ENCODE data around the gene EDN1.
"Not testable (repeated sequence)": the region's sequence is repeated elsewhere in the genome, so short reads cannot be mapped to it uniquely, and the experiment has no call there.

The EDN1 gene

GRCh38 chr6:12328701-12329100 lies 38.5 kb downstream of the EDN1 start:
- no peak for DNase-seq

DNA sequence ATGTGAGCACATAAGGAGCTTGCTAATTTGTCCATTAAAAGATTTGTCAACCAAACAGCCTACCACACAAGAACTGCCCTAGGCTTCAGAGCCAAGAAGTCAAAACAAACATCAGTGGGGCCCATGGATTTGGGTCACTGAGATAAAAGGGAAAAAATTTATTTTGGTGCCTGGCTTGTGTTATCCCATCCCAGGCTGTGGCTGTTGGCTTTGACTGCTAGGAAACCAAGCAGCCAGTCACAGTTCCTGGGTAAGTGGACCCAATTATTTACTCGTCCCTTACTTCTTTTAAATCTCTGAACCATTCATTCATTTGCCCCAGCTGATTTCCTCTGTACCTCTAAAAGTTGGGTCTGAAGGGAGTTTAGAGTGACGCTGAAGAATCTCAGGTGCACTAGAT lies 41.3 kb downstream of the EDN1 start:
- no peak for DNase-seq

DNA sequence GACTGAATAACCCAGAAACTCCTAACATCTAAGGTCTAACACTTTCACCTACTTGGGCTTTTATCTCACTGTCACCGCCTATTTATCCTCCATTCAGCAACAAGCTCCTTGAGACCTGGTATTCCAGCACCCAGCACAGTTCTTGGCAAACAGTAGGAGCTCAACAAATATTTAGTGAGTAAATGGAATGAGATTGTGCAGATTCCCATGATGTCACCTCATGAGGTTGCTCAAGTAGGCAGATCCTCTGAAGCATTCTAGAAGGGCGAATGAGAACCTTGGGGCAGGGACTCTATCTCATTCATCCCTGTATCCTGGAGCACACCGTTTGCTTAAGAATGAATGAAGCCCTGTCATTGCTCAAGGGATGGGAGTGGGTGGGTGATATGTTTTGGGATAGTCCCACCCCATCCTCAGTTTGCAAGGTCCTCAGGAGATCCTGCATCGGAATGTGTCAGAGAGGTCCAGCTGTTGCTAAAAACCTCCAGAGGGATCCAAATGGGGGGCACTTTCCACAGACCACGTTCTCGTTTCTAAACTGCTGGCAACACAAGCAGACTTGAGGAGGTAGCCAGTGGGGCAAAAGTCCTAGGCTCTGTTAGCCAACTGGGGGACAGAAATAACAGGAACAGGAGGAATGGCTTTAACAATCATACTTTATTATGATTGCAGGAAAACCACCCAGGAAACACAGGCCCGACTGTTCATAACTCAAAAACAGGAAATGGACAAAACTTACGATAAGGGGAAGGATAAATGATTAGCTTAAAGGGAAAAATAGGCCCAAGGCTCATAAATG lies 42.0 kb downstream of the EDN1 start:
- no peak for DNase-seq

DNA sequence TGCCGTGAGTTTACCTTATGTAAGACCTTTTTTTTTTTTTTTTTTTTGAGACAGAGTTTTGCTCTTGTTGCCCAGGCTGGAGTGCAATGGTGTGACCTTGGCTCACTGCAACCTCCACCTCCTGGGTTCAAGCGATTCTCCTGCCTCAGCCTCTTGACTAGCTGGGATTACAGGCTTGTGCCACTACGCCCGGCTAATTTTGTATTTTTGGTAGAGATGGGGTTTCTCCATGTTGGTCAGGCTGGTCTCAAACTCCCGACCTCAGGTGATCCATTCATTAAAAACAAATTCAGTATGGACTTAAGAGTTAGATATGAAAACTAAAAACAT lies 42.6 kb downstream of the EDN1 start:
- DNase-seq, result not testable (repeated sequence)

DNA sequence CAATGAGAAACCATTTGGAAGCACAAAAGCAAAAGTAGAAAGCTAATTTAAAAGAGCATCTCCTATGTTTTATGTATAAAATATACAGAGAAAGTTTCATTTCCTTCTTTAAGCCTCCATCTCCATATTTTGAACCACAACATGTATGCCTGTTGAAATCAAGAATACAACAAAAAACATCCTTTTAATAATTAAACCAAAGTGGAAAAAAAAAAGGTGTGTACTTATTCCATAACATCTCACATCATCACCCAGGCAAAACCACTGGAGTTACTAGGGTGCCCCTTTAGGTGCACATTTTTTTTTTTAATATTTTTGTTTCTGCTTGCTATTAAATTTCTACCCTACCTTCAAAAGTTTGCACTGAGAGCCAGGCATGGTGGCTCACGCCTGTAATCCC lies 43.0 kb downstream of the EDN1 start:
- DNase-seq, result no peak

GRCh38 chr6:12334526-12335130 lies 44.5 kb downstream of the EDN1 start:
- DNase-seq, result no peak

DNA sequence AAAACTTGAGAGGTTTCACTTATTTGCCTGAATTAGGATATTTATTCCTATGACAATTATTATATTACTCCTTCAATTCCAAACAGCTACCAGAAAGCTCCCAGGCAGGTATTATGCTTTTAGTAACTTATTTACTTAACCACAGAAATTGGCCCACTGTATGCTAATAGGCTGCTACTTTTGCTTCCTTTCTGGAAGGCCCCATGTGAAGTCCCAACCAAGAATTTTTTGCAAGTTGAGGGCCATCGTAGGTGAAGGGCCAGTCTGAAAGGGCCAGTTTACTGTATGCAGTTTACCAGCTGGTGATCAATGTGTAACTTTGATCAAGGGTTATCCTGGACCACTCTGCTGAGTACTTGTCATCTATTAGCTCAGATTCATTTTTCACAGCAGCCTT lies 45.0 kb downstream of the EDN1 start:
- no peak for DNase-seq

DNA sequence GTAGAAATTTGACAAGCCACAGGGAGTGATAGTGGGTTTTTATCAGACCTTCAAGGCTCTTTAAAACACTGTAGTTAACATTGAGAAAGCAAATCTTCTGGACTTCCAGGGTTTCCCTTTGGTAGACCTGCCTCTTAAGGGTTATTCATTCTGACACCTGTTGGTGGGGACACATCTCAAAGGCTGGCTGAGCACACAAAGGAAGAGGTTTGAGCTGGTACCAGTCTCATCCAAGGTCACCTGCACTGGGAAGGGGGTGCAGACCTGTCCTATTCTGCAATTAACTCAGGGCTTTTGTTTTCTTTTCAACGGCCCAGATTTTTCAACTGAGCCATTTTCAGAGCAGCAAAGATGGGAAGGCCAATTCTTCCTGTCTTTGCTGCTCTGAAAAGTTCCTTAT lies 45.6 kb downstream of the EDN1 start:
- no peak for DNase-seq

GRCh38 chr6:12336121-12336971 lies 46.2 kb downstream of the EDN1 start:
- DNase-seq, result no peak

DNA sequence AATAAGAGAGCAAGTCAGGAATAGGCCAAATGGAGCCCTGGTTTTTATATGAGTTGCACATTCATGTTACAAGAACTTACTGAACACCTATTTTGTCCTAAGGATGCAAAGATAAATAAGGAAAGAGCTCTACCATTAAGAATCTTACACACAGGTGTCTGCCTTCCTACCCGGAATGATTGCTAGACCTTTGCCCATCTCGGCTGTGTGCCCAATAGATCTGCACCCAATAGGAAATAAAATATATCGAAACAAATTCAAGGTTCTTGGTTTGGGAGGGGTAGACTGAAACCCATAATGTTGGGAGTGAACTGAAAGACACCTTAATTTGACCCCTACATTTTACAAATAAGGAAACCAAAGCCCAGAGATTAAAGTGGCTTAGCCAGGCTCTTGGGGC lies 48.9 kb downstream of the EDN1 start:
- DNase-seq, result no peak

- DNase-seq, result no peak
Observed at GRCh38 chr6:12339808-12340487, 49.8 kb downstream of the EDN1 start.

DNA sequence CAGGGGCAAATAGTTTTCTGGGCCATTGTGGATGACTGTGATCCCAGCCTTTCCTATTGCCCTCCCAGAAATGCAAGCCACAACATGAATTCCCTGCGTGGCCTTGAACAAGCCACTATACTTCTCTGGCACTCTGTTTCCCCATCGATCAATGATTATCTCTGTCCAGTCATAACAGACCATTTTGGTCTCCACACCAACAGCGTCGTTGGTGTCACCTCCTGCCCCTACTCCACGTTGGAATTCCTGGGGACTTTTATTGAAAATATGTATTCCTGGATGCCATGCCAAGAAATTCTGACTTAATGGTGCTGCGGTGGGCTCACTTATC lies 50.3 kb downstream of the EDN1 start:
- DNase-seq, result no peak

DNA sequence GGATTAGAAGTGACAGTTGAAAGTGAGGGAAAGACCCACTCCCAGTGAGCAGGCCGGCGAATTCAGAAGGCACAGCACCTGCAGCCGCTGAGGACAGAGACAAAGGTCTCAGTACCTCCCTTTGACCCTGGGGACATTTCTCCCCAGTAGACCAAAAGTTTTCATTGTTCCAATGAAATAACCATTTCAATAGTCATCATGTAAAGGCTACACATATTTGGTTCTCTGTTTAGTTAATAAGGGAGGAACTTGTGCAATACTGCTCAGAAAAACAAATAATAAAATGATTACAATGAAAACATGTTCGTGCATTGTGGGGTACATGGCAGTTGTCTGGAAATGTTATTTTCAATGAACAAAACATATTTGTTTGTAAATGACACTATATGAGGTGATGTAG lies 52.5 kb downstream of the EDN1 start:
- DNase-seq, result no peak

DNA sequence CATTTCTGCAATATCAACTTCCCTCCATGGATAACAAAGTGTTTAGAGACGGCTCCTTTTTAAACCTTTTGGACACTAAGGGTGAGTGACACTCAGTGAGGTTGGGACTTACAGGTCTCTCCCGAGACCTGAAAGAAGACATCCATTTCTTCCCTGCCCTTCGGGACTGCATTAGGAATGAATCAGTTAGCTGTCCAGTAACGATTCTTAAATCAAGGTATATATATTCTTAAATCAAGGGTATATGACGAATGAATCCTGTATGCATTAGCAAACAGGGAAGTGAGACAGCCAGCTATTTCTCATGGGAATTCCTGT lies 52.9 kb downstream of the EDN1 start:
- DNase-seq, result no peak

DNA sequence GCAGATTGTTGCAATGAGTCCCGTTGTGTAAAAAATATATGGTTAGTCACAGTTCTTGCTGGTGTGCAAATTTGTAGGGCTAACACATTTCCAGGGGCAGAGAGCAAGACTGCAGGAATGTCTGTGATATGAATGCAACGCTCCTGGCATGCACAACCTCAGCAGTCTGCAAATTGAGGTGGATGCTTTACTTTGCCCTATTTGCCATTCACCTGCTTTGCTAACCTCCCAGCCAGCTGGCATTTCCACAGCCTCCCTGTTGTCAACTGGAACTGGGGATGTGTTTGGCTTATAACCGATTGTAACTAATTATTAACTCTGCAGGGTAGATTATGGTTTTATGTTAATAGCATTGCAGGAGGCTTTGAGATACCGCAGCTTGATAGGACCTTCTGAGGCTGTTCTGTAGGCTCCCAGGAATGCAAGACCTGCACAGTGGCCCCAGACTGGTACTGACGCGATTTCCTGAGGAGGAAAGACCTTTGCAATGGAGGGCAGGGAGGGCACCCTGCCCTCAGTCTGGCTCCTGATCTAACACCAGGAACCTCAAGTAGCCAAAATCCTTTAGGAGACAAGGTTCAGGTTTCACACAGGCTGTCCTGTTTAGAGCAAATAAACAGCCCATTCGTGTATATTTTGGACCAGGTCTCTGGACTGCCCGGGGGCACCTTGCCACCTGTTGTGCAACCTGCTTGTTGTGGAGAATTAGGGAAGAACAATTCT lies 53.4 kb downstream of the EDN1 start:
- no peak for DNase-seq

DNA sequence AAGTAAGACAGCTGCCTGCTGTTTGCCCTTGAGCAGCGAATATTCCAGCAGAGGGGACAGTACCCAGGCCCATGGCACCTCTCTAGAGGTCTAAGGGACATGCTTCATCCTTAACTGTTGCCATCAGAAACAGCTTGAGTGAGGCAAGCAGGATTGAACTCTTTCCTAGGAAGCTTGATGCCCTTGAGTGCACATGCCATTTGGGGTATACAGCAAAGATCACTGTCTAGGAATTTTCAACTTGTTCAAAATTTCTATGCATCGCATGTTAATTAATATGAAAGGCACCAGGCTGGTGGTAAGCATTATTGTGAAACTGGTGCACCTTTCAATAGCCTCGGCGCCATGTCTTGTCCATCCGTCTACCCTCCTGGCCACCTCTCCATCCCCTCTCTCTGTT lies 54.1 kb downstream of the EDN1 start:
- DNase-seq, result no peak

GRCh38 chr6:12344961-12345693 lies 55.0 kb downstream of the EDN1 start:
- no peak for DNase-seq

GRCh38 chr6:12345694-12346058 lies 55.5 kb downstream of the EDN1 start:
- DNase-seq, result no peak

Data from DMS79 (cell line).